IPS DF 4.7 (cell line): ENCODE results near the gene FERMT3.
"Not testable (repeated sequence)": the region's sequence is repeated elsewhere in the genome, so short reads cannot be mapped to it uniquely, and the experiment has no call there.

Source experiments
- DNase-seq: peaks from one replicate; pipeline ENCODE4 v3.0.0-alpha.2; 2013; ENCODE audit warnings: low spot score; ENCODE audit errors: extremely low read depth

Gene FERMT3

GRCh38 chr11:64233913-64234586, 27.5 kb downstream of the FERMT3 start, which contains the start of gene VEGFB:
VEGFB (plus strand) TSS chr11:64234584; CDS start chr11:64234834, 250 bp downstream.
- no peak for DNase-seq

GRCh38 chr11:64234647-64235379, 28.3 kb downstream of the FERMT3 start:
- DNase-seq: no peak

- DNase-seq: no peak
Measured at GRCh38 chr11:64235437-64236161, 29.1 kb downstream of the FERMT3 start.

- no peak for DNase-seq
Measured at GRCh38 chr11:64237484-64237951, 31.0 kb downstream of the FERMT3 start.

GRCh38 chr11:64238076-64238475, 31.6 kb downstream of the FERMT3 start:
- DNase-seq: no peak

- no peak for DNase-seq
Measured at GRCh38 chr11:64238999-64239398, 32.5 kb downstream of the FERMT3 start.

- no peak for DNase-seq
Measured at GRCh38 chr11:64239662-64240434, 33.3 kb downstream of the FERMT3 start.

GRCh38 chr11:64240435-64241240, 34.1 kb downstream of the FERMT3 start, which contains the start of gene FKBP2:
FKBP2 (plus strand) TSS chr11:64241095; CDS start chr11:64242388, 1,293 bp downstream.
- DNase-seq: no peak

- DNase-seq: no peak
Measured at GRCh38 chr11:64241241-64241490, 34.6 kb downstream of the FERMT3 start.

GRCh38 chr11:64241491-64242374, 35.2 kb downstream of the FERMT3 start:
- DNase-seq: no peak

GRCh38 chr11:64243236-64243854, 36.8 kb downstream of the FERMT3 start:
- DNase-seq: no peak

GRCh38 chr11:64244107-64244506, 37.6 kb downstream of the FERMT3 start:
- DNase-seq: no peak

- no peak for DNase-seq
Measured at GRCh38 chr11:64244966-64245365, 38.4 kb downstream of the FERMT3 start.

- no peak for DNase-seq
Measured at GRCh38 chr11:64245401-64245796, 38.9 kb downstream of the FERMT3 start.

- DNase-seq: no peak
Measured at GRCh38 chr11:64245797-64246620, 39.5 kb downstream of the FERMT3 start.

- DNase-seq: not testable (repeated sequence)
Measured at GRCh38 chr11:64246621-64246870, 40.0 kb downstream of the FERMT3 start.

- DNase-seq: no peak
Measured at GRCh38 chr11:64246871-64247728, 40.6 kb downstream of the FERMT3 start, which contains the start of gene PPP1R14B. PPP1R14B (minus strand) TSS chr11:64246943; CDS start chr11:64246673, 270 bp downstream.
